ENCODE results near the gene ARAP2. TPM values are rescaled to one million over a fixed set of nuclear protein-coding genes. Genes with fewer than 3 reads are reported as not detected.

ARAP2 gene
- total and polyA plus RNA-seq, 2 experiments from 2014 or later = 0.92 to 4.8 TPM

- Histone ChIP-seq H3K4me2 (no peak overlapping the region), H3K36me3 (ENCODE audit: insufficient read depth) (no peaks in the 10 kb centered on the region), H3K27ac (ENCODE audit: low read depth) (no peak overlapping the region), H4K20me1 (replicated peaks; ENCODE audit: insufficient read depth) (no peaks in the 10 kb centered on the region), H3K4me3 (no peak overlapping the region), H3K9me2 (ENCODE audit: insufficient read depth) (no peaks in the 10 kb centered on the region), H3K4me1 (ENCODE audit: insufficient read depth) (peaks cover 8% of the 10 kb centered on the region; the same call in 1 of the 2 replicates), H3K27me3 (ENCODE audit: insufficient read depth) (no peaks in the 10 kb centered on the region), H3F3A (replicated peaks; ENCODE audit: low read depth) (no peaks in the 10 kb centered on the region), H3K79me2 (replicated peaks; ENCODE audit: insufficient read depth) (no peaks in the 10 kb centered on the region), H2AFZ (no peak overlapping the region)
- TF ChIP-seq CREB1 (CRISPR knock-in tag; IDR thresholded peaks at IDR 0.05; ENCODE audit: low read depth) (no peak), JUNB (IDR thresholded peaks at IDR 0.05; ENCODE audit: unreplicated experiment) (no peak), STAT1 (IDR thresholded peaks at IDR 0.05; ENCODE audit: unreplicated experiment) (no peak), ETS1 (IDR thresholded peaks at IDR 0.05) (no peak), POLR2AphosphoS5 (IDR thresholded peaks at IDR 0.05; ENCODE audit: low read depth) (no peak), ZNF331 (CRISPR knock-in tag; IDR thresholded peaks at IDR 0.05; ENCODE audit: low read depth) (no peak), EZH2 (IDR thresholded peaks at IDR 0.05; ENCODE audit: low read depth, unreplicated experiment) (no peak), NANOG (IDR thresholded peaks at IDR 0.05; ENCODE audit: borderline replicate concordance) (no peak), REST (IDR thresholded peaks at IDR 0.05; ENCODE audit: unreplicated experiment) (no peak), EZH2phosphoT487 (IDR thresholded peaks at IDR 0.05; ENCODE audit: unreplicated experiment) (no peak), ZNF114 (CRISPR knock-in tag; IDR thresholded peaks at IDR 0.05) (no peak), CTCF (conservative IDR thresholded peaks at IDR 0.05; ENCODE audit: low read depth in 2 of 2) (no peak)
- H3K27me3 Mint-ChIP-seq (ENCODE audit: insufficient read depth, low read depth, poor library complexity) = no peaks in the 10 kb centered on the region
- H3K36me3 Mint-ChIP-seq (ENCODE audit: low read depth) = no peaks in the 10 kb centered on the region
- no peak for ATAC-seq
- H3K27ac Mint-ChIP-seq = no peak overlapping the region
- H3K4me3 Mint-ChIP-seq = no peak overlapping the region
- H3K4me1 Mint-ChIP-seq = peaks cover 13% of the 10 kb centered on the region
- no peak for DNase-seq (ENCODE audit: low spot score)
- H3K9me3 Mint-ChIP-seq = no peaks in the 10 kb centered on the region
These were observed 202.0 kb downstream of the ARAP2 start for GRCh38 chr4:36042122-36042970.

Measured in GM23338 (cell line).